HCT116 (cell line): ENCODE data around the gene OR1E2. TPM values are rescaled to one million over a fixed set of nuclear protein-coding genes. Genes with fewer than 3 reads are reported as not detected.
A peak's percentile ranks its signal among the peaks of the same experiment; 100 is the strongest.

ENCODE experiments used
- ATAC-seq: fragments of 200-7000 bp; cut with Tn5 transposase; 2 replicates; pipeline ENCODE4 v1.9.1; 2020; ENCODE audit warnings: mild to moderate bottlenecking, moderate library complexity
- BruUV-seq: library from RNA; stranded (reverse); fragments of 400-500 nt; replicated peaks from 2 replicates; lab custom pipeline; 2021; lab: Mats Ljungman, UMichigan
- CTCF ChIA-PET: fragments of 300-600 bp; sonication (Branson Sonifier 250); formaldehyde crosslinking; loops from one replicate; lab custom pipeline; 2021; ENCODE audit warnings: antibody characterized with exemption; lab: Charles Lee
- POLR2A ChIA-PET: fragments of 300-600, 350-600 bp; sonication (Branson Sonifier 250); formaldehyde crosslinking; loops from one replicate; lab custom pipeline; 2021; ENCODE audit warnings: antibody characterized with exemption; lab: Charles Lee
- RAD21 ChIA-PET, 2 experiments: fragments of 300-600 bp; sonication (Branson Sonifier 250); formaldehyde crosslinking; loops; one replicate each; lab custom pipeline; 2023; ENCODE audit warnings: low total read pairs in 2 of 2; ENCODE audit not compliant: uncharacterized antibody in 2 of 2, unreplicated experiment in 2 of 2, low non-redundant PET in 1 of 2; lab: Charles Lee
- DNase-seq: peaks from one replicate; pipeline ENCODE4 v3.0.0-alpha.2; 2010; ENCODE audit warnings: low read depth, low spot score
- H2AFZ ChIP-seq: fragments of 200-600 bp; shearing (Covaris generic), sonication (generic); 2 replicates; pipeline ENCODE4 v1.6.1; 2017; ENCODE audit warnings: low read depth, mixed run types, mixed read lengths, antibody characterized with exemption, low read length; ENCODE audit not compliant: poor library complexity, severe bottlenecking
- H3K27ac ChIP-seq: 2 replicates; pipeline ENCODE4 v1.5.1; 2012; ENCODE audit warnings: low read depth, low read length
- H3K27me3 ChIP-seq: fragments of 200-600 bp; sonication (generic); 2 replicates; pipeline ENCODE4 v1.6.1; 2016; ENCODE audit warnings: mixed run types, low read length, mixed read lengths; ENCODE audit not compliant: insufficient read depth
- H3K36me3 ChIP-seq, 2 experiments: fragments of 200-500 bp in 1 of 2; fragments of 200-600 bp in 1 of 2; sonication (Bioruptor generic) in 1 of 2; sonication (generic) in 1 of 2; 2 replicates each; pipeline versions ENCODE4 v1.5.1 to v1.6.1; 2014 to 2016; ENCODE audit warnings: low read length in 2 of 2, inconsistent platforms in 1 of 2, mixed read lengths in 1 of 2, mixed run types in 1 of 2; ENCODE audit not compliant: insufficient read depth in 2 of 2, control insufficient read depth in 1 of 2
- H3K4me1 ChIP-seq, 2 experiments: fragments of 200-600 bp in 1 of 2; sonication (generic) in 1 of 2; 2 replicates each; pipeline versions ENCODE4 v1.5.1 to v1.6.1; 2012 to 2017; ENCODE audit warnings: low read length in 2 of 2, inconsistent platforms in 1 of 2, mild to moderate bottlenecking in 1 of 2, mixed read lengths in 1 of 2, mixed run types in 1 of 2, moderate library complexity in 1 of 2; ENCODE audit not compliant: insufficient read depth in 2 of 2, control insufficient read depth in 1 of 2
- H3K4me2 ChIP-seq: fragments of 200-600 bp; sonication (generic); 2 replicates; pipeline ENCODE4 v1.6.1; 2017; ENCODE audit warnings: mixed run types, low read length, mixed read lengths
- H3K4me3 ChIP-seq, 2 experiments: fragments of 200-600 bp in 1 of 2; sonication (generic) in 1 of 2; replicated peaks in 1 of 2; 2 replicates each; pipeline ENCODE4 v1.5.1; 2011 to 2016; ENCODE audit warnings: low read length in 2 of 2, control low read depth in 1 of 2, low read depth in 1 of 2, mild to moderate bottlenecking in 1 of 2, mixed read lengths in 1 of 2, mixed run types in 1 of 2
- H3K79me2 ChIP-seq: fragments of 200-600 bp; sonication (generic); 2 replicates; pipeline ENCODE4 v1.6.1; 2017; ENCODE audit warnings: mild to moderate bottlenecking, mixed run types, low read length, moderate library complexity, mixed read lengths; ENCODE audit not compliant: insufficient read depth
- H3K9ac ChIP-seq: fragments of 200-600 bp; sonication (generic); 2 replicates; pipeline ENCODE4 v1.6.1; 2016; ENCODE audit warnings: low read length, mixed read lengths
- H3K9me2 ChIP-seq: fragments of 200-600 bp; sonication (generic), shearing (Covaris generic); 2 replicates; pipeline ENCODE4 v1.6.1; 2017; ENCODE audit warnings: mixed run types, mild to moderate bottlenecking, moderate library complexity; ENCODE audit not compliant: insufficient read depth
- H3K9me3 ChIP-seq, 2 experiments: fragments of 200-500 bp in 1 of 2; fragments of 200-600 bp in 1 of 2; sonication (Bioruptor generic) in 1 of 2; sonication (generic) in 1 of 2; 2 replicates each; pipeline ENCODE4 v1.6.1; 2014 to 2017; ENCODE audit warnings: low read length in 2 of 2, mixed read lengths in 2 of 2, inconsistent platforms in 1 of 2, low read depth in 1 of 2, mild to moderate bottlenecking in 1 of 2, mixed run types in 1 of 2, moderate library complexity in 1 of 2; ENCODE audit not compliant: control insufficient read depth in 1 of 2, insufficient read depth in 1 of 2
- H4K20me1 ChIP-seq: fragments of 200-600 bp; sonication (generic), shearing (Covaris generic); 2 replicates; pipeline ENCODE4 v1.6.1; 2017; ENCODE audit warnings: mixed run types, mild to moderate bottlenecking, moderate library complexity; ENCODE audit not compliant: insufficient read depth
- ATF3 ChIP-seq: IDR thresholded peaks from 2 replicates; pipeline ENCODE4 v1.6.1; 2012
- CEBPB ChIP-seq: IDR thresholded peaks from 2 replicates; pipeline ENCODE4 v1.6.1; 2012; ENCODE audit warnings: low read depth
- EZH2 ChIP-seq: fragments of 200-600 bp; sonication (generic); IDR thresholded peaks from 2 replicates; pipeline ENCODE4 v1.6.1; 2017; ENCODE audit warnings: antibody characterized with exemption, mixed run types
- POLR2A ChIP-seq: IDR thresholded peaks from 2 replicates; pipeline ENCODE4 v1.7.0; 2011; ENCODE audit warnings: borderline replicate concordance; ENCODE audit not compliant: insufficient read depth, insufficient read length; ENCODE audit errors: extremely low read depth
- RAD21 ChIP-seq: IDR thresholded peaks from 2 replicates; pipeline ENCODE4 v1.6.1; 2012; ENCODE audit warnings: low read depth, mild to moderate bottlenecking
- SIN3A ChIP-seq: IDR thresholded peaks from 2 replicates; pipeline ENCODE4 v1.6.1; 2012; ENCODE audit warnings: low read depth
- intact Hi-C: fragments of 100-400 bp; cut with micrococcal nuclease; formaldehyde crosslinking; loops from 2 replicates; pipeline ENCODE4 v1.10.0; 2022
- total RNA-seq: library from RNA; stranded (reverse); gene quantifications from one replicate; pipeline ENCODE4 v1.2.1, GENCODE V29; 2021; ENCODE audit not compliant: unreplicated experiment
- TF ChIP-seq, protein P1 (sequence below), 3 experiments: fragments of 200-600 bp in 1 of 3; sonication (generic) in 1 of 3; IDR thresholded peaks in 2 of 3; conservative IDR thresholded peaks in 1 of 3; 2 replicates each; pipeline ENCODE4 v1.5.1; 2012 to 2017; ENCODE audit warnings: low read depth in 2 of 3, low read length in 2 of 3, antibody characterized with exemption in 1 of 3, borderline replicate concordance in 1 of 3, control low read depth in 1 of 3, mild to moderate bottlenecking in 1 of 3, mixed read lengths in 1 of 3, mixed run types in 1 of 3, moderate library complexity in 1 of 3; ENCODE audit not compliant: insufficient read depth in 1 of 3

The OR1E2 gene
- total RNA-seq, 1 experiment from 2014 or later = not detected

DNA sequence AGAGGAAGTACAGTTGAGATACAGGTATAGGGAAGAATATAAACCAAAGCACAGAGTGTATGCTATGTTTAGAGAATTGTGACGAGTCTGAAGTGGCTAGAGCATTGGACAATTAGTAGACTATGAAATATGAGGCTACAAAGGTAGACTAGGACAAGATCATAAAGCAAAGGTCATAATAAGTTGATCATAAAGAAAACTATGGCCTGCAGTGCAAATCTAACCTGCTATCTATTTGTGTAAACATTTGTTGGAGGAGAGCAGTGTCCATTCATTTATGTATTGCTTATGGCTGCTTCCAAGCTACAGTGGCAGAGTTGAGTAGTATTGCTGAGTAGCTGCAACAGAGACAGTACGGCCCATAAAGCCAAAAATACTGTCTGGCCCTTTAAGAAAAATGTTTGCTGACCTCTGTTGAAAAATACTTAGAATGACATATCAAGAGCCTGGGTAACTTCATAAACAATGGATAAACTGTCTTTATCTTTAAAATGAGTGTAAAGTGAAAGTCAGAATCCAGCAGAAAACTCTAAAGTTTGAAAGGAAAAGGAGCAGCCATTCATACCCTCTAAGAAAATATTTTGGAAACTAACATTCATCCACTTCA lies 14.5 kb upstream of the OR1E2 start:
- no peak for TF ChIP-seq POLR2A
- no peak for TF ChIP-seq EZH2
- TF ChIP-seq ATF3 = no peak
- TF ChIP-seq, protein P1, sequence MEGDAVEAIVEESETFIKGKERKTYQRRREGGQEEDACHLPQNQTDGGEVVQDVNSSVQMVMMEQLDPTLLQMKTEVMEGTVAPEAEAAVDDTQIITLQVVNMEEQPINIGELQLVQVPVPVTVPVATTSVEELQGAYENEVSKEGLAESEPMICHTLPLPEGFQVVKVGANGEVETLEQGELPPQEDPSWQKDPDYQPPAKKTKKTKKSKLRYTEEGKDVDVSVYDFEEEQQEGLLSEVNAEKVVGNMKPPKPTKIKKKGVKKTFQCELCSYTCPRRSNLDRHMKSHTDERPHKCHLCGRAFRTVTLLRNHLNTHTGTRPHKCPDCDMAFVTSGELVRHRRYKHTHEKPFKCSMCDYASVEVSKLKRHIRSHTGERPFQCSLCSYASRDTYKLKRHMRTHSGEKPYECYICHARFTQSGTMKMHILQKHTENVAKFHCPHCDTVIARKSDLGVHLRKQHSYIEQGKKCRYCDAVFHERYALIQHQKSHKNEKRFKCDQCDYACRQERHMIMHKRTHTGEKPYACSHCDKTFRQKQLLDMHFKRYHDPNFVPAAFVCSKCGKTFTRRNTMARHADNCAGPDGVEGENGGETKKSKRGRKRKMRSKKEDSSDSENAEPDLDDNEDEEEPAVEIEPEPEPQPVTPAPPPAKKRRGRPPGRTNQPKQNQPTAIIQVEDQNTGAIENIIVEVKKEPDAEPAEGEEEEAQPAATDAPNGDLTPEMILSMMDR (IDR thresholded peaks at IDR 0.05 in 2 of 3, conservative IDR thresholded peaks at IDR 0.05 in 1 of 3; ENCODE audit: borderline replicate concordance in 1 of 3, insufficient read depth in 1 of 3, low read depth in 2 of 3, low read length in 2 of 3) = no peak
- no peak for TF ChIP-seq CEBPB
- TF ChIP-seq RAD21 = no peak; the same call in 1 of the 2 replicates
- TF ChIP-seq, all 23 proteins: peak for 0
- peak overlapping the region; percentile 52 for H2AFZ ChIP-seq
- no peaks in the 10 kb centered on the region for H3K79me2 ChIP-seq
- intact Hi-C loops = no loop called here
- H3K4me2 ChIP-seq = no peak overlapping the region
- ChIA-PET CTCF (interaction anchor here (1.0 kb wide), 1 partner anchor 400 kb away, joined by 4 read pairs; no protein-coding TSS in a partner anchor), POLR2A (no interaction called here), RAD21 (no interaction called here)
- BruUV-seq = no TSS peak
- H3K4me3 ChIP-seq = no peak overlapping the region
- ATAC-seq = peak; percentile 79
- no peaks in the 10 kb centered on the region for H3K9me3 ChIP-seq
- no peak overlapping the region for H3K9ac ChIP-seq
- H3K27ac ChIP-seq = no peak overlapping the region
- H4K20me1 ChIP-seq = no peaks in the 10 kb centered on the region
- no peaks in the 10 kb centered on the region for H3K9me2 ChIP-seq
- DNase-seq = no peak
- no peaks in the 10 kb centered on the region for H3K4me1 ChIP-seq
- H3K36me3 ChIP-seq = no peaks in the 10 kb centered on the region
- peaks cover 13% of the 10 kb centered on the region; the same call in 1 of the 2 replicates for H3K27me3 ChIP-seq

DNA sequence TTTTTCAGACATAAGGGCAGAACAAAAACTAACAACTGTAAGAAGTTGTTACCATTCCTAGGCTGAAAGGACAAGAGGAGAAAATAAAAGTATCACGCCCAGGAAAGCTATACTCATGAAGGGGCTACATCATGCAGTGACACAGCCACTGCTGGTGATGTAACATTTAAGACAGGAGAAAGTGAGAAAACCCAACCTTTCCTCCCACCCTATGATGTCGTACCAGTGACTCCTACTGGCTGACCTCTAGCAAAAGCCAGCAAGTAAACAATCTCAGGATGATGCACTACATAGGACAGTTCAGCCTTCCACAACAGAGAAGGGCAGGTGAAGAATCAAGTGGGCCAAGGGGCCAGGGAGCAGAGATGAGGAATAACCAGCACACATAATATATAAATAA lies 14.0 kb upstream of the OR1E2 start:
- DNase-seq = peak; percentile 34
- no peak overlapping the region for H3K9ac ChIP-seq
- H3K27me3 ChIP-seq = peaks cover 19% of the 10 kb centered on the region; the same call in 1 of the 2 replicates
- BruUV-seq = no TSS peak
- peak; percentile 94 for ATAC-seq
- no peaks in the 10 kb centered on the region for H3K9me3 ChIP-seq
- H3K9me2 ChIP-seq = no peaks in the 10 kb centered on the region
- no peak overlapping the region for H3K27ac ChIP-seq
- H3K4me2 ChIP-seq = no peak overlapping the region
- intact Hi-C loops = no loop called here
- TF ChIP-seq SIN3A (no peak), RAD21 (peak; percentile 60)
- TF ChIP-seq, protein P1 (IDR thresholded peaks at IDR 0.05 in 2 of 3, conservative IDR thresholded peaks at IDR 0.05 in 1 of 3; ENCODE audit: borderline replicate concordance in 1 of 3, insufficient read depth in 1 of 3, low read depth in 2 of 3, low read length in 2 of 3) = peak; percentile 20 to 60 (median 45); a peak in 5 of 6 replicates
- H3K4me3 ChIP-seq = no peak overlapping the region
- no peaks in the 10 kb centered on the region for H3K36me3 ChIP-seq
- CTCF ChIA-PET = interaction anchor here (1.0 kb wide), 1 partner anchor 399 kb away, joined by 4 read pairs; no protein-coding TSS in a partner anchor
- POLR2A ChIA-PET = no interaction called here
- no peaks in the 10 kb centered on the region for H3K4me1 ChIP-seq
- H2AFZ ChIP-seq = no peak overlapping the region
- H3K79me2 ChIP-seq = no peaks in the 10 kb centered on the region
- H4K20me1 ChIP-seq = no peaks in the 10 kb centered on the region
- RAD21 ChIA-PET = no interaction called here
